Brain microvascular endothelial cell (primary cell): ENCODE results near the gene ANKRD39.

Experiments
- DNase-seq: peaks from one replicate; pipeline ENCODE4 v3.0.0-alpha.2; 2020
- H3K27ac ChIP-seq: fragments of 250-450 bp; sonication (Bioruptor Pico); 2 replicates; pipeline ENCODE4 v1.5.1; 2020; ENCODE audit warnings: mild to moderate bottlenecking, moderate library complexity
- H3K27me3 ChIP-seq: fragments of 250-450 bp; sonication (Bioruptor Pico); replicated peaks from 2 replicates; pipeline ENCODE4 v1.5.1; 2020; ENCODE audit warnings: mild to moderate bottlenecking
- H3K36me3 ChIP-seq: fragments of 250-450 bp; sonication (Bioruptor Pico); replicated peaks from 2 replicates; pipeline ENCODE4 v1.5.1; 2020; ENCODE audit warnings: mild to moderate bottlenecking
- H3K4me3 ChIP-seq: 2 replicates; pipeline ENCODE4 v1.5.1; 2011; ENCODE audit warnings: low read depth, mild to moderate bottlenecking, control low read depth, low read length, moderate library complexity
- in situ Hi-C: cut with HindIII; loops from 2 replicates; pipeline ENCODE4 v1.10.0; 2017; ENCODE audit warnings: low sequenced_read_pairs, low pct_ligation_motif_present
- TF ChIP-seq, protein P1 (sequence below): IDR thresholded peaks from 2 replicates; pipeline ENCODE4 v1.5.1; 2011; ENCODE audit warnings: low read depth, mild to moderate bottlenecking, moderate library complexity, low read length, control low read depth, inconsistent platforms; ENCODE audit errors: missing control alignments

The ANKRD39 gene

DNA sequence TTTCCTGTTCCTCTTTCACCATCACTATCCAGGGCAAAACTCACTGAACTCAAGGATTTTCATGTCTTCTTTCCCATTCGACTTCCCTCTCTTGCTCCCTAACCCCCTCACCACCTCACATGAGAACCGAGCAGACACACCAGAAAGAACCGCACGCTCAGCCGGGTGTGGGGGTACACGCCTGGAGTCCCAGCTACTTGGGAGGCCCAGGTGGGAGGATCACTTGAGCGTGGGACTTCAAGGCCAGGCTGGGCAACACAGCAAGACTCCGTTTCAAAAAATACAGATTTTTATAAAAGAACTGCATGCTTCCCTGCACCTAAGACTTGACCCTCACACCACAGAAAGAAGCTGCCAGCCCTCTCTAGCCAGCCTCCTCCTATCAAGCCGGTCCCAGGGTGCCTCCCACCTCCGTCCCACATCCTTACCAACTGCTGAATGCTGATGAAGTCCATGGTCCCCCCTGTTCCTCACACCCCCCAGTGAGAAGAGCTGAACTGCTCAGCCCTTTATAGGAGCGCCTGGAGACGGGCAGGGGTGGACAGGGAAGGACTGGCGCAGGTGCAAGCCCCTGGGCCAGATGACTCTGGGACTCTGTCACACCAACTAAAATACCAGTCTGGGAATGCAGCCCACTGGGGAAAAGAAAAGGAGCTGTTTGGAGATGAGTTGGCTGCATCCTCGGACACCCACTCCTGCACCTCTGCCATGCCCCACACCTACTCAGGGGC is 14.1 kb downstream of the ANKRD39 start, which contains the start of gene ANKRD23:
Gene ANKRD23, minus strand, starts transcription at position 484 of the 731 bp plus-strand sequence. Its CDS starts 29 bp downstream, at position 455.
- in situ Hi-C loops, result no loop called here
- Histone ChIP-seq H3K27ac (no peak within 1 kb of the TSS), H3K4me3 (no peak within 1 kb of the TSS), H3K27me3 (no peaks in the 10 kb centered on the region), H3K36me3 (no peaks in the 10 kb centered on the region)
- TF ChIP-seq, protein P1, sequence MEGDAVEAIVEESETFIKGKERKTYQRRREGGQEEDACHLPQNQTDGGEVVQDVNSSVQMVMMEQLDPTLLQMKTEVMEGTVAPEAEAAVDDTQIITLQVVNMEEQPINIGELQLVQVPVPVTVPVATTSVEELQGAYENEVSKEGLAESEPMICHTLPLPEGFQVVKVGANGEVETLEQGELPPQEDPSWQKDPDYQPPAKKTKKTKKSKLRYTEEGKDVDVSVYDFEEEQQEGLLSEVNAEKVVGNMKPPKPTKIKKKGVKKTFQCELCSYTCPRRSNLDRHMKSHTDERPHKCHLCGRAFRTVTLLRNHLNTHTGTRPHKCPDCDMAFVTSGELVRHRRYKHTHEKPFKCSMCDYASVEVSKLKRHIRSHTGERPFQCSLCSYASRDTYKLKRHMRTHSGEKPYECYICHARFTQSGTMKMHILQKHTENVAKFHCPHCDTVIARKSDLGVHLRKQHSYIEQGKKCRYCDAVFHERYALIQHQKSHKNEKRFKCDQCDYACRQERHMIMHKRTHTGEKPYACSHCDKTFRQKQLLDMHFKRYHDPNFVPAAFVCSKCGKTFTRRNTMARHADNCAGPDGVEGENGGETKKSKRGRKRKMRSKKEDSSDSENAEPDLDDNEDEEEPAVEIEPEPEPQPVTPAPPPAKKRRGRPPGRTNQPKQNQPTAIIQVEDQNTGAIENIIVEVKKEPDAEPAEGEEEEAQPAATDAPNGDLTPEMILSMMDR, result no peak
- DNase-seq, result no peak

DNA sequence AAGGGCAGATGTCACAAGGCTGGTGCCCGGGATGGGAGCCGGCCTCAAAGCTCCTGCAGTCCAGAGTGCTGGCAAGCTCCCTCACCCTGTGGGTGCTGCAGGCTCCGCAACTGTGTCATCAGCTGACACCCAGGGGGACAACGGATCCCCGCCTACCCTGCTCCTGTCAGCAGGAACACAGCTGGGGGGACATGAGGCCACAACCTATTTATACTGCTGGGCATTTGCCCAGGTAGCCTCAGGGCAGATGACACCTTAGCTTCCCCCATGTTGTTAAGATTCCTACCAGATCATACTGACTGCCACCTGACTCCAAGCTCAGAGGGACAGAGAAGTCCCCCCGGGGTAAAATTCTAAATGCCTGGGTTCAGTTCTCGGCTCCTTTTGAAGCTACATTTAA is 15.2 kb downstream of the ANKRD39 start:
- no peak for DNase-seq
- Histone ChIP-seq H3K27me3 (no peaks in the 10 kb centered on the region), H3K27ac (no peak overlapping the region), H3K36me3 (no peaks in the 10 kb centered on the region), H3K4me3 (no peak overlapping the region)
- in situ Hi-C loops, result no loop called here
- TF ChIP-seq, protein P1, result no peak

DNA sequence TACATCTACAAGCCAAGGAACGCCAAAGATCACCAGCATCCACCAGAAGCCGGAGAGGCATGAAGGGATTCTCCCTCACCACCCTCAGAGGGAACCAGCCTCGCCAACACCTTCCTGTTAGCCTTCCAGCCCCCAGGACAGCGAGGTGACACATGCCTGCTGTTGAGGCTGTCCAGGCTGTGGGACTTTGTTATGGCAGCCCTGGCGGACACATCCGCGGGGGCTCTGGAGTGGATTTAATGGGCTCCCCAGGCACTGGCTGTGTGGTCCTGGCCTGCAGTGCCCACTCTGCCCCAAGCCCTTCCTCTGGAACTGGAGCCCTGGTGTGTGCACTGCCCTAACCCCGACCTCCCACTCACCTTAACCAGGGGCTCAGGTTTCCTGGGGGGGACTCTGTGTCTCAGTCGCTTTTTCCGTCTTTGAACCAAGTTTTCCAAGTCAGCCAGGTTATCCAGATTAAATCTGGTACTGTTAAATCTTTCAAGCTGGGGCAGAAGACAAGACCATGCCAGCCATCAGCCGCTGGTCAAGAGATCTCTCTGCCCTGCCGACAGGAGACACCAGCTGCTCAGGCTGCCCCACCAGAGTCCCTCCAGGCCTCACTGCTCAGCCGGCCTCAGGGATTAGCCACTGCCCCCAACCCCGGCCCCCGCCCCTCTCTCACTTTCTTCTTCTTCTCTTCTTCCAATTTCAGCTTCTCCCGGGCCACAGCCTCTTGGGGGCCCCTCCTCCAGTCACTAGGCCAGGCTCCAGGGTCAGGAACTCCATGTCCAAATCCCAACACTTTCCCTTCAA is 15.9 kb downstream of the ANKRD39 start:
- no peaks in the 10 kb centered on the region for H3K36me3 ChIP-seq
- in situ Hi-C loops, result no loop called here
- H3K27me3 ChIP-seq, result no peaks in the 10 kb centered on the region
- TF ChIP-seq, protein P1, result no peak
- H3K27ac ChIP-seq, result no peak overlapping the region
- H3K4me3 ChIP-seq, result no peak overlapping the region
- DNase-seq, result no peak

DNA sequence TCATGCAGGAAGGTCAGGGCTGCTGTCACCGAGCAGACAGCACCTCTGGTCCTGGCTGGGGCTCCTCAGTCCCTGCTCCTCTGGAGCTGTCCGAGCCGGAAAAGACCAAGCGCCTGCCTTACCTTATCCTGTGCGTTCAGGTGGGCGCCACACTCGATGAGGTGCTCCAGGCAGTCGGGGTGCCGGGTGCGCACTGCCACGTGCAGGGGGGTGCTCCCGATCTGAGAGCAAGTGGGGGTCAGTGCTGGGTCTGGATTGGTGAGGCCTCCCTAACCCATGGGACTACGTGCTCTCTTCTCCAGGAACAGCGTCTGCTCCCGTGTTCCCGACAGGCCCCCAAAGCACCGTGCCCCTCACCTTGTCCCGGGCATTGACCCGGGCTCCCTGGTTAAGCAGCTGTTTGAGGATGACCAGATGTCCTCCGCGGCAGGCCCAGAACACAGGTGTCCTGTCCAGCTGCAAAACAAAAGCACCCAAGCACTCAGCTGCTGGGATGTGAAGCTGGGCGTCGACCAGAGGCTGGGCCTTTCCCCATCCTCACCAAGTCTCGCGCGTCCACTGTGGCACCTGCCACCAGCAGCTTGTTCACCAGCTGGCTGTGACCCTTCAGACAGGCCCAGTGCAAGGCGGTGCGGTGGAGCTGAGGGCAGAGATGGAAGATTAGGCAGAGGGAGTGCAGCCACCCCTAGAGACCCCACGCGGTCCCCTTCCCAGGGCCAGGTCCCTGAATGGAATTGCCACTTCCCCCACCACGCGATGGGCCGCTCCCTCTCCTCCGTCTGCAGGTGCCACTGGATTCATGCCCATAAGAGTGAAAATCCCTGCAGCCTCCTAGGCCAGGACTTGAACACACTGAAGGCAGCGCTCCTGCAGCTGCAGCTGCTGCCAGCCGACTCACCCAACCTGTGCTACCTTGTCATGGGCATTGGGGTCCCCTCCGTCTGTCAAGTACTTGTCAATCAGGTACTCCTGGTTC is 17.7 kb downstream of the ANKRD39 start:
- H3K4me3 ChIP-seq, result no peak overlapping the region
- H3K27ac ChIP-seq, result no peak overlapping the region
- in situ Hi-C loops, result no loop called here
- TF ChIP-seq, protein P1, result no peak
- no peaks in the 10 kb centered on the region for H3K27me3 ChIP-seq
- DNase-seq, result no peak
- no peaks in the 10 kb centered on the region for H3K36me3 ChIP-seq

DNA sequence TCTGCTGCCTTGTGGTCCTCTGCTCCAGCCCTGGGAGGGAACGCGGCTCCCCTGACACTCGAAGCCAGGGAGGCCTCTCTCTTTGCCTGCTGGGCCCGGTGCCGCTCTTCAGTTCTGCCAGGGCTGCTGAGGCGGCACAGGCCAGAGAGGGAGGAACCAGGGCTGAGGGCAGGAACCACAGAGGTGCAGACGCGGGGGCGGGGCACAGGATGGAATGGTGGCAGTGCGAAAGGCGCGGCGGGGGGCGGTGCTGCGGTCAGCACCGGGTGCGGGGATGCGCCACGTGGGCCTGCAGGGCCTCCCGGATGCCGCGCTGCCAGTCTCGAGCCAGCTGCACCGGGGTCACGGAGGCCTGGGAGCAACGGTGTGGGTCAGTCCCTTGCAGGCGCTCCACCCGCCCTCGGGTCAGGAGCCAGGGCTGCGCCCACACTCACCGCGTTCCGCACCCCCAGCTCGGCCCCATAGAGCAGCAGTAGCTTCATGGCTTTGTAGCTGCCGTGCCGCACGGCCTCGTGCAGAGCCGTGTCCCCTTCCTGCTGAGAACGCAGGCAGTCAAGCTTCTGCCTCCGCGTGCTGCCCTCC is 18.4 kb downstream of the ANKRD39 start:
- H3K4me3 ChIP-seq, result no peak overlapping the region
- no peaks in the 10 kb centered on the region for H3K27me3 ChIP-seq
- no peak overlapping the region for H3K27ac ChIP-seq
- TF ChIP-seq, protein P1, result no peak
- in situ Hi-C loops, result no loop called here
- no peak for DNase-seq
- H3K36me3 ChIP-seq, result no peaks in the 10 kb centered on the region
